DOHH2 (cell line): ENCODE data around the gene IRX1.

Source experiments
- EZH2phosphoT487 ChIP-seq: fragments of 200-600 bp; sonication (generic); IDR thresholded peaks from 2 replicates; pipeline ENCODE4 v1.6.1; 2017; ENCODE audit warnings: borderline replicate concordance, mild to moderate bottlenecking, antibody characterized with exemption, low read length, moderate library complexity, mixed read lengths
- TF ChIP-seq, protein P1 (sequence below): fragments of 200-600 bp; sonication (generic); IDR thresholded peaks from one replicate; pipeline ENCODE4 v1.5.1; 2014; ENCODE audit warnings: antibody characterized with exemption, mild to moderate bottlenecking, low read depth, low read length; ENCODE audit not compliant: poor library complexity, severe bottlenecking

- TF ChIP-seq, protein P1, sequence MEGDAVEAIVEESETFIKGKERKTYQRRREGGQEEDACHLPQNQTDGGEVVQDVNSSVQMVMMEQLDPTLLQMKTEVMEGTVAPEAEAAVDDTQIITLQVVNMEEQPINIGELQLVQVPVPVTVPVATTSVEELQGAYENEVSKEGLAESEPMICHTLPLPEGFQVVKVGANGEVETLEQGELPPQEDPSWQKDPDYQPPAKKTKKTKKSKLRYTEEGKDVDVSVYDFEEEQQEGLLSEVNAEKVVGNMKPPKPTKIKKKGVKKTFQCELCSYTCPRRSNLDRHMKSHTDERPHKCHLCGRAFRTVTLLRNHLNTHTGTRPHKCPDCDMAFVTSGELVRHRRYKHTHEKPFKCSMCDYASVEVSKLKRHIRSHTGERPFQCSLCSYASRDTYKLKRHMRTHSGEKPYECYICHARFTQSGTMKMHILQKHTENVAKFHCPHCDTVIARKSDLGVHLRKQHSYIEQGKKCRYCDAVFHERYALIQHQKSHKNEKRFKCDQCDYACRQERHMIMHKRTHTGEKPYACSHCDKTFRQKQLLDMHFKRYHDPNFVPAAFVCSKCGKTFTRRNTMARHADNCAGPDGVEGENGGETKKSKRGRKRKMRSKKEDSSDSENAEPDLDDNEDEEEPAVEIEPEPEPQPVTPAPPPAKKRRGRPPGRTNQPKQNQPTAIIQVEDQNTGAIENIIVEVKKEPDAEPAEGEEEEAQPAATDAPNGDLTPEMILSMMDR = no peak
- no peak for TF ChIP-seq EZH2phosphoT487
Observed at GRCh38 chr5:3594510-3595005, 1.1 kb upstream of the IRX1 start.
